SK-N-MC (cell line): Measurements from ENCODE around the gene ERVFRD-1.
A peak's percentile ranks its signal among the peaks of the same experiment; 100 is the strongest.
"Not testable (repeated sequence)": the region's sequence is repeated elsewhere in the genome, so short reads cannot be mapped to it uniquely, and the experiment has no call there.

ENCODE experiments used
- DNase-seq: peaks from one replicate; pipeline ENCODE4 v3.0.0-alpha.2; 2011; ENCODE audit warnings: low read depth, low spot score
- H3K27ac ChIP-seq: fragments of 200-600 bp; sonication (generic); 2 replicates; pipeline ENCODE4 v1.5.1; 2016; ENCODE audit warnings: mixed run types
- H3K36me3 ChIP-seq: fragments of 200-600 bp; sonication (generic); 2 replicates; pipeline ENCODE4 v1.6.1; 2017; ENCODE audit warnings: antibody characterized with exemption, low read length, mixed read lengths; ENCODE audit not compliant: insufficient read depth
- H3K4me3 ChIP-seq: fragments of 200-600 bp; sonication (generic); 2 replicates; pipeline ENCODE4 v1.5.1; 2016
- H3K9ac ChIP-seq: fragments of 200-600 bp; sonication (generic); 2 replicates; pipeline ENCODE4 v1.8.0; 2017; ENCODE audit warnings: mixed run types, mixed read lengths; ENCODE audit not compliant: insufficient read length
- H3K9me3 ChIP-seq: fragments of 200-600 bp; sonication (generic); 2 replicates; pipeline ENCODE4 v1.6.1; 2017; ENCODE audit warnings: low read depth, mild to moderate bottlenecking, antibody characterized with exemption, low read length, moderate library complexity, mixed read lengths
- EZH2 ChIP-seq: fragments of 200-600 bp; sonication (generic); IDR thresholded peaks from one replicate; pipeline ENCODE4 v1.6.1; 2017; ENCODE audit warnings: antibody characterized with exemption
- FOXP2 ChIP-seq: optimal IDR thresholded peaks from 2 replicates; pipeline ENCODE3; 2011; ENCODE audit warnings: mild to moderate bottlenecking, moderate library complexity; ENCODE audit not compliant: insufficient read depth; ENCODE audit errors: extremely low read length, control extremely low read depth
- POLR2AphosphoS5 ChIP-seq: IDR thresholded peaks from 2 replicates; pipeline ENCODE4 v1.6.1; 2012; ENCODE audit warnings: mild to moderate bottlenecking, low read depth, low read length, borderline replicate concordance

Gene ERVFRD-1

DNA sequence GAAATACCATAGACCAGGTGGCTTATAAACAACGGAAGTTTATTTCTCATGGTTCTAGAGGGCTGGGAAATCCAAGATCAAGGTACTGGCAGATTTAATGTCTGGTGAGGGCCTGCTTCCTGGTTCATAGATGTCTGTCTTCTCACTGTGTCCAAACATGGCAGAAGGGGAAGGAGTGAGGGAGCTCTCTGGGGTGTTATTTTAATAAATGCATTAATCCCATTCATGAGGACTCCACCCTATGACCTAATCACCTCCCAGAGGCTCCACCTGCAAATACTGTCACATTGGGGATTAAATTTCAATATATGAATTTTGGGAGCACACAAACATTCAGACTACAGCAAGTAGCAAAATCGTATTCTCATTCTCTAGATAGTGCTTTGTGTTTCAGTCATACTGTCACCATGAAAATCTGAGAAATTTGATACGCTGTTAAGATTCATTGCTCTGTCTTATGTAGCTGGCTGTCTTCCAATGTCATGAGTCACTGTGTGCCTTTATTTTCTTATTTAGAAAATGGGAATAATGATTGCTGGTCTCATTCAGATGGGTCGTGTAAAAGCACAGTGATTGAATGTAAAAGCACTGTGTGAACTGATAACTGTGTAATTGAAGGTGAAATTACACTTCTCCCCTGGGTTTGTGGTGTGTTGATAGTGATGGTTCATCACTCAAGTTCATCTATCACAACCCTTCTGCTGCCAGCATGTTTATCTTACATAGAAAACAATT is 8.9 kb upstream of the ERVFRD-1 start:
- no peak overlapping the region for H3K27ac ChIP-seq

DNA sequence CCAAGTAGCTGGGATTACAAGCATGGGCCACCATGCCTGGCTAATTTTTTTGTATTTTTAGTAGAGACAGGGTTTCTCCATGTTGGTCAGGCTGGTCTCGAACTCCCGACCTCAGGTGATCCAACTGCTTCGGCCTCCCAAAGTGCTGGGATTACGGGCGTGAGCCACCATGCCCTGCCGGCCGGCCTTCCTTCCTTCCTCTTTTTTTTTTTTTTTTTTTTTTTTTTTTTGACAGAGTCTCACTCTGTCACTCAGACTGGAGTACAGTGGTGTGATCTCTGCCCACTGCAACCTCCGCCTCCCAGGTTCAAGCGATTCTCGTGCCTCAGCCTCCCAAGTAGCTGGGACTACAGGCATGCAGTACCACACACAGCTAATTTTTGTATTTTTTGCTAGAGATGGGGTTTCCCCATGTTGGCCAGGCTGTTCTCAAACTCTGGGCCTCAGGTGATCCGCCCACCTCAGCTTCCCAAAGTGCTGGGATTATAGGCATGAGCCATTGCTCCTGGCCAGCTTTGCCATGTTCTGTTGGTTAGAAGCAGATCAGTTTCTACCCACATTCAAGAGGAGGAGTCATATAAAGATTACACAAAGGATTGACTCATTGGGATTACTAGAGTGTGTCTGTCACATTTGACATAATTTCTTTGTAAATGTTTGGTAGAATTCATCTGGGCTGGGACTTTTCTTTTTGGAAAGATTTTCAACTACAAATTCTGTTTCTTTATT is 4.4 kb upstream of the ERVFRD-1 start:
- not testable (repeated sequence) for DNase-seq, H3K27ac ChIP-seq, H3K9me3 ChIP-seq, H3K4me3 ChIP-seq, H3K36me3 ChIP-seq, H3K9ac ChIP-seq

More for the DNA sequence above, 8.9 kb upstream of the ERVFRD-1 start:
- Histone ChIP-seq H3K4me3 (no peak overlapping the region), H3K36me3 (no peaks in the 10 kb centered on the region), H3K9me3 (no peaks in the 10 kb centered on the region), H3K9ac (no peak overlapping the region)
- TF ChIP-seq FOXP2 (no peak), EZH2 (no peak), POLR2AphosphoS5 (no peak)
- DNase-seq: no peak

DNA sequence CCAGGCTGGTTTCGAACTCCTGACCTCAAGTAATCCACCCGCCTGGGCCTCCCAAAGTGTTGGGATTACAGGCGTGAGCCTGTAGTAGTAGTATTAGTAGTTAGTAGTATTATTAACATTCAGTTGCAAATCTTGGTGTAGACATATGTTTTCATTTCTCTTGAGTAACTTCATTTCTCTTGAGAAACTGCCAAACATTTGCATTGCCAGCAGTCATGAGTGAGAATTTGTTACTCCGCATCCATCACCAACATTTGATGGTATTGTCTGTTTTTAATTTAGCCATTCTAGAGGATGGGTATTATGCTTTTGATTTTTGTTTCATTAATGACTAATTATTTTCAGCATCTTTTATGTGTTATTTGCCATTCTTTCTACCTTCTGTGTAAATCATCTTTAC is 1.5 kb upstream of the ERVFRD-1 start:
- TF ChIP-seq FOXP2 (no peak), POLR2AphosphoS5 (no peak), EZH2 (no peak)
- no peak for DNase-seq
- H3K4me3 ChIP-seq: no peak overlapping the region
- H3K9ac ChIP-seq: no peak overlapping the region
- no peaks in the 10 kb centered on the region for H3K36me3 ChIP-seq
- no peak overlapping the region for H3K27ac ChIP-seq
- H3K9me3 ChIP-seq: no peaks in the 10 kb centered on the region

DNA sequence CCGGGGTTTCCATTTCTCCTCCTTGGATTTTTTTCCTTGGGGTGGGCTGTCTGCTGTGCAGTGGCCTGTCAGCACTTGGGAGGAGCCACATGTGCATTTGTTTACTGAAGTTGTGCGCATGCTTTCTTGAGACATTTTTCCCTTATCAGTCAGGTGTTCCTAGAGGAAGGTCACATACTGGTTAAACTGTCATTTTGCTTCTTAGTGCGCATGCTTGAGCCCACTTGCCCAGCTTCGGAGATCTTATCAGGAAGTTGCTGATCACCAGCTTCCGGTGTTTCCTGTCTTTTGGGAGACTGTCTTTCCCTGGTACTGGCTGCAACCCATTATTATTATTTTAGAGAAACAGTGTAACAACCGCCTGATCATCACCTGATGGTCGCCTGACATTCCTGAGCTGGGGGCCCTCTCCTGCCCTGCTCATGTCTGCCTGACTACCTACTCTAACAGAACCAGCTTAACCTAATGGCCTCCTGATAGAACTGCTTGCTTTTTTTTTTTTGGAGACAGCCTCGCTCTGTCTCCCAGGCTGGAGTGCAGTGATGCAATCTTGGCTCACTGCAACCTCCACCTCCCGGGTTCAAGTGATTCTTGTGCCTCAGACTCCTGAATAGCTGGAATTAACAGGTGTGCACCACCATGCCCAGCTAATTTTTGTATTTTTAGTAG is 378 bp upstream of the ERVFRD-1 start:
- Histone ChIP-seq H3K4me3 (peak overlapping the region; percentile 52), H3K9me3 (no peaks in the 10 kb centered on the region), H3K9ac (no peak overlapping the region), H3K36me3 (no peaks in the 10 kb centered on the region), H3K27ac (peak overlapping the region; percentile 6; the same call in 1 of the 2 replicates)
- peak; percentile 69 for DNase-seq
- no peak for TF ChIP-seq FOXP2
- no peak for TF ChIP-seq POLR2AphosphoS5
- TF ChIP-seq EZH2: no peak

DNA sequence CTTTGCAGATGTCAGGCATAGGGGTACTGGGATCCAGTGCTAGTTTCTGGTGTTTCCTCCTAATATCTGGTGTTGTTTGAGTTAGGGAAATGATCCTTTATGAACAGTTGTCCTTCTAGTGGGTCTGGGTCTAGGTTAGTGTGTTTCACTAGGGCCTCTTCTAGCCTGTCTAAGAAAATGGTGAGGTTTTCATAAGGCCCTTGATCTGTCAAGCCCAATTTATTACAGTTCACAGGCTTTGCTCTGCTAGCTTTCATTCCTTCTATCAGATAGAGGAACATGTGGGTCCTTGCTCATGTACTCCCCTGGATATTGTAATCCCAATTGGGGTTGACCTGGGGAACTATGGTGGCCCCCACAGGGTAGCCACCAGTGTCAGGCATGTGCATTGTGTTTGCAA is 2.8 kb downstream of the ERVFRD-1 start:
- Histone ChIP-seq H3K9ac (no peak overlapping the region), H3K27ac (no peak overlapping the region), H3K4me3 (no peak overlapping the region), H3K9me3 (no peaks in the 10 kb centered on the region), H3K36me3 (no peaks in the 10 kb centered on the region)
- TF ChIP-seq EZH2: no peak
- no peak for TF ChIP-seq FOXP2
- no peak for TF ChIP-seq POLR2AphosphoS5
- no peak for DNase-seq

DNA sequence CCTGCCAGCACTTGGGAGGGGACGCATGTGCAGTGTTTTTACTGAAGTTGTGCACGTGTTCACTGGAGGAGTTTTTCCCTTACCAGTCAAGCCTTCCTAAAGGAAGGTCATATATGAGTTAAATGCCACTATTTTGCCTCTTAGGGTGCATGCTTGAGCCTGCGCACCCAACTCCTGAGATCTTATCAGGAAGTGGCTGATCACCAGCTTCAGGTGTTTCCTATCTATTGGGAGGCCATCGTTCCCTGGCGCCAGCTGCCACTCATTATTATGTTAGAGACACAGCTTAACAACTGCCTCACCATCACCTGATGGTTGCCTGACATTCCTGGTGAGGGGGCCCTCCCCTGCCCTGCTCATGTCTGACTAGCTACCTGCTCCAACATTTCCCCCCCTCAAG is 8.5 kb downstream of the ERVFRD-1 start:
- Histone ChIP-seq H3K27ac (no peak overlapping the region), H3K4me3 (no peak overlapping the region), H3K36me3 (peaks cover 41% of the 10 kb centered on the region), H3K9ac (no peak overlapping the region), H3K9me3 (peaks cover 11% of the 10 kb centered on the region)
- no peak for DNase-seq
- no peak for TF ChIP-seq FOXP2
- no peak for TF ChIP-seq POLR2AphosphoS5
- no peak for TF ChIP-seq EZH2

DNA sequence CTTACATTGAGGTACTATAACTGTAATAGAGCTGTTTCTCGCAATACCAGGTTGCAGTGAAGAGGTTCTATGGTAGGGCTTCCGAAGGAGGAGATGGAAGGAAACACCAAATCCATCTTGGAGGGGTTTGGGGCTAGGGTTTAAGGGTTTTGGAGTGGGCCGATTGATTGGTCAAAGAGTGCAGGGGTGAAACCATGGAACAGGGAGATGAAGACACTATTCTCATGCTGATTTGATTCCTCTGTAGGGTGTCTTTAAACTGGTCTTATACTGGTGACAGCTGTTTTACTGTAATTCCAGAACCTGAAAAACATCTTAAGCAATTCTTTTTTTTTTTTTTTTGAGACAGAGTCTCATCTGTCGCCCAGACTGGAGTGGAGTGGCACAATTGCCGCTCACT is 10.1 kb downstream of the ERVFRD-1 start:
- TF ChIP-seq FOXP2: no peak
- TF ChIP-seq POLR2AphosphoS5: no peak
- no peak for TF ChIP-seq EZH2
- Histone ChIP-seq H3K36me3 (peaks cover 52% of the 10 kb centered on the region), H3K27ac (no peak overlapping the region), H3K9me3 (peaks cover 11% of the 10 kb centered on the region), H3K4me3 (no peak overlapping the region), H3K9ac (no peak overlapping the region)
- DNase-seq: no peak

DNA sequence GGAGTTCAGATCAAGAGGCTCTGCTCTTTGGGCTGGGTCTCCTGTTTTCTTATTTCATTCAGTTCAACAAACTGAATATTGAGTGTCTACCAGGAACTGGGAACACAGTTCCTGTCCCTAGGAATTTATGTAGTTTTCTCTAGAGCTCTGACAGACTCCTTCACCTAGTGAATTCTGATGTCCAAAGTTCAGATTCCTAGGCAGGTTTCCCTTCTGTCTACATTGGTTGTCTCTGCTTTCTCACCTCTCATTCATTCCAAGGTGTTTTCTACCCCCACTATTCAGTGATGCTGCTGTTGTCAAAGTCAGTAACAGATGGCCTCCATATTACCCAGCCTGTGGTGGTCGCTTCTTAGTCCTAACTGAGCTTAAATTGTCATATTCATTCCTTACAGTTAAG is 13.5 kb downstream of the ERVFRD-1 start:
- TF ChIP-seq FOXP2 (no peak), POLR2AphosphoS5 (no peak), EZH2 (no peak)
- no peak for DNase-seq
- peaks cover 50% of the 10 kb centered on the region for H3K36me3 ChIP-seq
- no peak overlapping the region for H3K9ac ChIP-seq
- H3K9me3 ChIP-seq: peaks cover 11% of the 10 kb centered on the region
- no peak overlapping the region for H3K4me3 ChIP-seq
- H3K27ac ChIP-seq: no peak overlapping the region
